Omental fat pad (tissue), 4 donors: ENCODE measurements around the gene TMEM176B. TPM values are rescaled to one million over a fixed set of nuclear protein-coding genes. Genes with fewer than 3 reads are reported as not detected.

Experiments used
- ATAC-seq: fragments of 150-250 bp; one replicate; pipeline ENCODE4 v1.9.1; 2016; ENCODE audit warnings: mild to moderate bottlenecking, moderate library complexity; ENCODE audit not compliant: low FRiP score
- DNase-seq: peaks from one replicate; pipeline ENCODE4 v3.0.0-alpha.2; 2019; ENCODE audit warnings: low spot score
- total RNA-seq, 4 donors: library from RNA; depleted of rRNA; stranded (reverse); fragments of >200 nt; gene quantifications; one replicate each; pipeline ENCODE4 v1.1.0, GENCODE V29; 2016
- TF ChIP-seq, protein P1 (sequence below), 3 donors: fragments of 450-650 bp; IDR thresholded peaks; one replicate each; pipeline ENCODE4 v1.5.1; 2016 to 2017; ENCODE audit warnings: antibody characterized with exemption in 3 of 3, mild to moderate bottlenecking in 3 of 3, moderate library complexity in 2 of 3

Gene TMEM176B
- total RNA-seq, 4 donors from 2014 or later = 35.9 to 122 (median 80.0) TPM

DNA sequence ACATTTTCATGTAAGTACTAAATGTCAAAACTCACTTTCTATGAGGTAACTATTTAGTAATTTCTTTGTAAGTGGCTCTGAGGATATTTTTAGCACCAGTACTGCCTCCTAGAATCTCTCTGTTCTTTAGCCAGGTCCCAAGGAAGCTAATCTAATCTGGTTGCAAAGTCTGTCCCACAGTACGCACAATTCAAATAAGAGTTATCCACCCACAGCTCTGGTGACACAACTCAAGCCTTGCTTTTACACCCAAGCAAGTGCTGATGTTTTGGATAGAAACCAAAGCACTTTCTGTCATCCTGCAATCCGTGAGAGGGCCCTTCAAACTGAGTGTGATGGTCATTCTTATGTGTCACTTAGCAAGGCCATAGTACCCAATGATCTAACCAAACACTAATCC is 48.5 kb downstream of the TMEM176B start:
- no peak for DNase-seq

DNA sequence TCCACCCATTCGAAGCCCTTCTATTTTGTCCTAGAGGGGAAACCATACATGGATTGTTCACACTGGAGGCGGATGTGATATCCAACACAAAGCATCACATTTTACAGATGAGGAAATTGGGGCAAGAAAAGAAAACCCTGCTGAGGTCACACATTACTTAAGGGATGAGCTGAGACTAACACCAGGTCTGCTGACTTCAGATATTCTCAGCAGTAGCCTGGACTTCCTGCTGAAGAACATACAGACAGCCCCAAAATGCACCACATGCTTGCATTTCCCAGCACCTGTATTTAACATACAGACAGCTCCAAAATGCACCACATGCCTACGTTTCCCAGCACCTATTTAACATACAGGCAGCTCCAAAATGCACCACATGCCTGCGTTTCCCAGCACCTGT is 51.8 kb downstream of the TMEM176B start:
- DNase-seq (no peak), ATAC-seq (no peak)
- TF ChIP-seq, protein P1, sequence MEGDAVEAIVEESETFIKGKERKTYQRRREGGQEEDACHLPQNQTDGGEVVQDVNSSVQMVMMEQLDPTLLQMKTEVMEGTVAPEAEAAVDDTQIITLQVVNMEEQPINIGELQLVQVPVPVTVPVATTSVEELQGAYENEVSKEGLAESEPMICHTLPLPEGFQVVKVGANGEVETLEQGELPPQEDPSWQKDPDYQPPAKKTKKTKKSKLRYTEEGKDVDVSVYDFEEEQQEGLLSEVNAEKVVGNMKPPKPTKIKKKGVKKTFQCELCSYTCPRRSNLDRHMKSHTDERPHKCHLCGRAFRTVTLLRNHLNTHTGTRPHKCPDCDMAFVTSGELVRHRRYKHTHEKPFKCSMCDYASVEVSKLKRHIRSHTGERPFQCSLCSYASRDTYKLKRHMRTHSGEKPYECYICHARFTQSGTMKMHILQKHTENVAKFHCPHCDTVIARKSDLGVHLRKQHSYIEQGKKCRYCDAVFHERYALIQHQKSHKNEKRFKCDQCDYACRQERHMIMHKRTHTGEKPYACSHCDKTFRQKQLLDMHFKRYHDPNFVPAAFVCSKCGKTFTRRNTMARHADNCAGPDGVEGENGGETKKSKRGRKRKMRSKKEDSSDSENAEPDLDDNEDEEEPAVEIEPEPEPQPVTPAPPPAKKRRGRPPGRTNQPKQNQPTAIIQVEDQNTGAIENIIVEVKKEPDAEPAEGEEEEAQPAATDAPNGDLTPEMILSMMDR (IDR thresholded peaks at IDR 0.05) = no peak

More for the DNA sequence above, 48.5 kb downstream of the TMEM176B start:
- TF ChIP-seq, protein P1 (IDR thresholded peaks at IDR 0.05) = no peak
- no peak for ATAC-seq

DNA sequence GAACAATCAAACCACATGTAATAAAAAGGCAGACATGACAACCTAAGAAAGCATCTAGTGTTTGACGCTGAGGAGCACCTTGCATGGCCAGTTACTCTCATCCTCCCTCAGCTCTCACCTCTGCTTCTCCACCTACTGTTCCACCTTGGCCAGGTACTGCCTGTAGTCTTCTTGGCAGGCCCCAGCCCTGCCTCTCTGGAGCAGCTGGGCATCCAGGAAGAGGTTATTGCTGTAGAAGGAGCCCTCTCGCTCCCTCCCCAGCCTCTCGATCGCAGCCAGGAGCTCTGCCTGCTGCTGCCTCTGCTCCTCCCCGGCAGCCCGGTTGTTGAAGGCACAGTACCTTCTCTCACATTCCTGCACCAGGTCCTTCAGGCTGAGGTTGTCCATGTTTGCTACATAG is 53.2 kb downstream of the TMEM176B start:
- TF ChIP-seq, protein P1 (IDR thresholded peaks at IDR 0.05) = no peak
- DNase-seq = no peak
- no peak for ATAC-seq

DNA sequence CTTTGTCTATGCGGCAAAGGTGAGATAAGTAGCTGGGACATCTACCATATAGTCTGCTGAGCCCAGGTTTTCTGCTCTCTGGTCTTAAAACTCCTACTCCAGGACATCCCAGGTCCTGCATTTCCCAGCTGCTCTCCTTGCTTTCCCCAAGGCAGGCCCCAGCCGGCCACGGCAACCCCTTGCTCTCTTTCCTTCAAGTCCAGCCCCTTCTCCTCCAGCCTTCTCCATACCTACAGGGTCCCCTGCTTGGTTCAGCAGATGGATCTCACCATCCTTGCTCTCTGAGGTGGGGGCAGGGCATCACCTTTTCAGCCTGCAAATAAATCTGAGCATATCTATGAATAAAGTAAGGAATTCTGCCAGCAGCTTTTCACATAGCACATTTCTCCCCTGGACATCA is 54.3 kb downstream of the TMEM176B start:
- TF ChIP-seq, protein P1 (IDR thresholded peaks at IDR 0.05) = no peak
- ATAC-seq (no peak), DNase-seq (no peak)

DNA sequence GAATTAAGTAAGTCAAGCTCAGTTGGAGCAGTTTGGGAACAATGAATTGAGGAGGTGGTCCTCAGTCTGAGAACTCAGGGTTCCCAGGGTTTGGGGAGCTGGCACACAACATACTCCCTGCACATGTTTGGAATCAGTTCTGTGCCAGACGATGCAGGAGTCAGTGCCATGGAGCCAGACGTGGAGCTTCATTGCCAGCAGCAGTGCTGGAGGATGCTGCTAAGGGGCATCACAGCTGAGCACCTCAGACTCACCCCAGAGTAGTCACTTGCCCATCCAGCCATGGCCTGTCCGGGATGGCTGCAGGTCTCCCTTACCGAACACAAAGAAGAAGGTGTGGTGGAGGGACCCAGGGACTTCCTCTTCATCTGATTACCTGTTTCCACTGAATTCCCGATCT is 55.1 kb downstream of the TMEM176B start:
- TF ChIP-seq, protein P1 (IDR thresholded peaks at IDR 0.05) = no peak
- ATAC-seq (no peak), DNase-seq (no peak)

DNA sequence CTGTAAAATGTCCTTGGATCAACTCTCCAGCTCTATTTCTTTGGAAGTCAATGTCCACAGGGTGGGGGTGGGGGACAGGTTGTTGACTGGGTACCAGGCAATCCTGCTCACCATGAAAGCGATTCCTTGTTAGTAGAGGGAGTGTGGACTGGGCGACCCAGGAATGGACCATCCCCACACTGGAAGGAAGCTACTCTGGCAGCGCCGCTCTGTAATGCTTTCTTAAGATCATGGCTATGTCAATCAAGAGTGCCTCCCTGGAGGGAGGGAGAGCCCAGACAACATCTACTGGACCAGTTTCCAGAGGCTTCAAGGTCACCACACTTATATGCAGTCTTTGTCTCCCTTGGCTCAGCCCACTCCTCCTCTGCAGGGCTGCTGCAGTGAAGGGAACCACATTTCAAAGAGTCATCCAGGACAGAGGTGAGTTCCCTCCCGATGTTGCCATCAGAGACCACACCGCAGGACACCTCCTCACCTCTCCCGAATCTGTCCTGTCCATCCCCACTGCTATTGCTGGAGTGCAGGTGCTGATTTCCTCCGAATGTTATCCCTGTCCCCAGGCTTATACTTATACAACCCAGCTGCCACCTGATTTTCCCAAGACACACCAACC is 56.0 kb downstream of the TMEM176B start:
- TF ChIP-seq, protein P1 (IDR thresholded peaks at IDR 0.05) = no peak
- no peak for DNase-seq
- no peak for ATAC-seq

DNA sequence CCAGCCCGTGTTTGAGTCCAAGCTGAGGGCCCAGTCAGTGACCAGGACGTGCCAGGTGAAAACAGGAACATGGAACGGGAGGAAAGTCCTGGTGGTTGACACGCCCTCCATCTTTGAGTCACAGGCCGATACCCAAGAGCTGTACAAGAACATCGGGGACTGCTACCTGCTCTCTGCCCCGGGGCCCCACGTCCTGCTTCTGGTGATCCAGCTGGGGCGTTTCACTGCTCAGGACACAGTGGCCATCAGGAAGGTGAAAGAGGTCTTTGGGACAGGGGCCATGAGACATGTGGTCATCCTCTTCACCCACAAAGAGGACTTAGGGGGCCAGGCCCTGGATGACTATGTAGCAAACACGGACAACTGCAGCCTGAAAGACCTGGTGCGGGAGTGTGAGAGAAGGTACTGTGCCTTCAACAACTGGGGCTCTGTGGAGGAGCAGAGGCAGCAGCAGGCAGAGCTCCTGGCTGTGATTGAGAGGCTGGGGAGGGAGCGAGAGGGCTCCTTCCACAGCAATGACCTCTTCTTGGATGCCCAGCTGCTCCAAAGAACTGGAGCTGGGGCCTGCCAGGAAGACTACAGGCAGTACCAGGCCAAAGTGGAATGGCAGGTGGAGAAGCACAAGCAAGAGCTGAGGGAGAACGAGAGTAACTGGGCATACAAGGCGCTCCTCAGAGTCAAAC is 57.7 kb downstream of the TMEM176B start:
- DNase-seq (no peak), ATAC-seq (no peak)
- TF ChIP-seq, protein P1 (IDR thresholded peaks at IDR 0.05) = no peak
